SK-N-SH (cell line): ENCODE results near the gene KRT80.

Experiments
- CHD2 ChIP-seq: fragments of 150-350 bp; IDR thresholded peaks from 2 replicates; pipeline ENCODE4 v1.6.1; 2018; ENCODE audit warnings: low read length; ENCODE audit not compliant: partially characterized antibody
- EP300 ChIP-seq, 2 experiments: IDR thresholded peaks; 2 replicates each; pipeline versions ENCODE4 v1.4.0 to v1.6.1; 2012; ENCODE audit warnings: borderline replicate concordance in 1 of 2, low read depth in 1 of 2, low read length in 1 of 2
- FOSL2 ChIP-seq: IDR thresholded peaks from 2 replicates; pipeline ENCODE4 v1.4.0; 2012; ENCODE audit warnings: low read depth, mild to moderate bottlenecking, moderate library complexity, borderline replicate concordance
- GABPA ChIP-seq: IDR thresholded peaks from 2 replicates; pipeline ENCODE4 v1.4.0; 2012; ENCODE audit warnings: low read depth, mild to moderate bottlenecking
- NRF1 ChIP-seq: IDR thresholded peaks from 2 replicates; pipeline ENCODE4 v1.6.1; 2012; ENCODE audit warnings: low read depth, mild to moderate bottlenecking, low read length
- RAD21 ChIP-seq: IDR thresholded peaks from 2 replicates; pipeline ENCODE4 v1.6.1; 2012; ENCODE audit warnings: mild to moderate bottlenecking, low read length
- RCOR1 ChIP-seq: fragments of 150-350 bp; IDR thresholded peaks from 2 replicates; pipeline ENCODE4 v1.6.1; 2017; ENCODE audit warnings: antibody characterized with exemption, low read length
- TF ChIP-seq, protein P1 (sequence below): fragments of 200-600 bp; sonication (generic); IDR thresholded peaks from 2 replicates; pipeline ENCODE4 v1.6.1; 2017; ENCODE audit warnings: antibody characterized with exemption, mild to moderate bottlenecking, moderate library complexity
- TF ChIP-seq, protein P2 (sequence below): IDR thresholded peaks from 2 replicates; pipeline ENCODE4; 2012
- TF ChIP-seq, protein P3 (sequence below): fragments of 150-350 bp; IDR thresholded peaks from 2 replicates; pipeline ENCODE4 v1.6.1; 2017; ENCODE audit warnings: antibody characterized with exemption, low read length, low read depth, borderline replicate concordance
- TF ChIP-seq, protein P4 (sequence below): IDR thresholded peaks from 2 replicates; pipeline ENCODE4 v1.4.0; 2012; ENCODE audit warnings: low read depth, borderline replicate concordance

DNA sequence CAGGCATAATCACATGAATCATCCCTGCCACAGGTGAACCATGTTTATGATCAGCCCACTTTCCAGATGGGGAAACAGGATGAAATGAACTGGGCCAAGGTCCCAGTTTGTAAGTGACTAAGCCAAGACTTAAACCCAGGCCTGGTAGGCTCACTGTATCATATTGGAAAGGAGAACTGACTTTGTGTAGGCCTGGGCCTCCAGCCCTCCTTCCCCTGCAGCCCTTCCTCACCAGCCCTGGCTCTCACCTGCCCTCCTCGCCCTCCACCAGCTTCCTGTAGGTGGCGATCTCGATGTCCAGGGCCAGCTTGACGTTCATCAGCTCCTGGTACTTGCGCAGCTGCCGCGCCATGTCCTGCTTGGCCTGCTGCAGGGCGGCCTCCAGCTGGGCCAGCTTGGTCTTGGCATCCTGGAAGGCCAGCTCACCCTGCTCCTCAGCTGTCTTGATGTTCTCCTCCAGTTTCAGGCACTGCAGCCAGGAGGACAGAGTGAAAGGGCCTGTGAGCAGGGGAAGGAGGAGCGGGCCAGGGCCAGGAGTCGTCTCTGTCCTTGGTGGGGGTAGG lies 19.8 kb downstream of the KRT80 start:
- TF ChIP-seq, protein P1, sequence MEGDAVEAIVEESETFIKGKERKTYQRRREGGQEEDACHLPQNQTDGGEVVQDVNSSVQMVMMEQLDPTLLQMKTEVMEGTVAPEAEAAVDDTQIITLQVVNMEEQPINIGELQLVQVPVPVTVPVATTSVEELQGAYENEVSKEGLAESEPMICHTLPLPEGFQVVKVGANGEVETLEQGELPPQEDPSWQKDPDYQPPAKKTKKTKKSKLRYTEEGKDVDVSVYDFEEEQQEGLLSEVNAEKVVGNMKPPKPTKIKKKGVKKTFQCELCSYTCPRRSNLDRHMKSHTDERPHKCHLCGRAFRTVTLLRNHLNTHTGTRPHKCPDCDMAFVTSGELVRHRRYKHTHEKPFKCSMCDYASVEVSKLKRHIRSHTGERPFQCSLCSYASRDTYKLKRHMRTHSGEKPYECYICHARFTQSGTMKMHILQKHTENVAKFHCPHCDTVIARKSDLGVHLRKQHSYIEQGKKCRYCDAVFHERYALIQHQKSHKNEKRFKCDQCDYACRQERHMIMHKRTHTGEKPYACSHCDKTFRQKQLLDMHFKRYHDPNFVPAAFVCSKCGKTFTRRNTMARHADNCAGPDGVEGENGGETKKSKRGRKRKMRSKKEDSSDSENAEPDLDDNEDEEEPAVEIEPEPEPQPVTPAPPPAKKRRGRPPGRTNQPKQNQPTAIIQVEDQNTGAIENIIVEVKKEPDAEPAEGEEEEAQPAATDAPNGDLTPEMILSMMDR: peak; percentile 56
- no peak for TF ChIP-seq GABPA
- TF ChIP-seq NRF1: no peak
- TF ChIP-seq, protein P2, sequence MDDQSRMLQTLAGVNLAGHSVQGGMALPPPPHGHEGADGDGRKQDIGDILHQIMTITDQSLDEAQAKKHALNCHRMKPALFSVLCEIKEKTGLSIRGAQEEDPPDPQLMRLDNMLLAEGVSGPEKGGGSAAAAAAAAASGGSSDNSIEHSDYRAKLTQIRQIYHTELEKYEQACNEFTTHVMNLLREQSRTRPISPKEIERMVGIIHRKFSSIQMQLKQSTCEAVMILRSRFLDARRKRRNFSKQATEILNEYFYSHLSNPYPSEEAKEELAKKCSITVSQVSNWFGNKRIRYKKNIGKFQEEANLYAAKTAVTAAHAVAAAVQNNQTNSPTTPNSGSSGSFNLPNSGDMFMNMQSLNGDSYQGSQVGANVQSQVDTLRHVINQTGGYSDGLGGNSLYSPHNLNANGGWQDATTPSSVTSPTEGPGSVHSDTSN: no peak
- TF ChIP-seq, protein P3, sequence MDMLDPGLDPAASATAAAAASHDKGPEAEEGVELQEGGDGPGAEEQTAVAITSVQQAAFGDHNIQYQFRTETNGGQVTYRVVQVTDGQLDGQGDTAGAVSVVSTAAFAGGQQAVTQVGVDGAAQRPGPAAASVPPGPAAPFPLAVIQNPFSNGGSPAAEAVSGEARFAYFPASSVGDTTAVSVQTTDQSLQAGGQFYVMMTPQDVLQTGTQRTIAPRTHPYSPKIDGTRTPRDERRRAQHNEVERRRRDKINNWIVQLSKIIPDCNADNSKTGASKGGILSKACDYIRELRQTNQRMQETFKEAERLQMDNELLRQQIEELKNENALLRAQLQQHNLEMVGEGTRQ: no peak
- TF ChIP-seq, protein P4, sequence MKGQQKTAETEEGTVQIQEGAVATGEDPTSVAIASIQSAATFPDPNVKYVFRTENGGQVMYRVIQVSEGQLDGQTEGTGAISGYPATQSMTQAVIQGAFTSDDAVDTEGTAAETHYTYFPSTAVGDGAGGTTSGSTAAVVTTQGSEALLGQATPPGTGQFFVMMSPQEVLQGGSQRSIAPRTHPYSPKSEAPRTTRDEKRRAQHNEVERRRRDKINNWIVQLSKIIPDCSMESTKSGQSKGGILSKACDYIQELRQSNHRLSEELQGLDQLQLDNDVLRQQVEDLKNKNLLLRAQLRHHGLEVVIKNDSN: no peak
- peak; percentile 57 for TF ChIP-seq RAD21
- no peak for TF ChIP-seq EP300 (IDR thresholded peaks at IDR 0.05; ENCODE audit: borderline replicate concordance in 1 of 2, low read depth in 1 of 2, low read length in 1 of 2)
- TF ChIP-seq CHD2: no peak
- no peak for TF ChIP-seq FOSL2
- no peak for TF ChIP-seq RCOR1
